H1 (cell line): ENCODE measurements around the gene TBC1D19. TPM values are rescaled to one million over a fixed set of nuclear protein-coding genes. Genes with fewer than 3 reads are reported as not detected.

Experiments used
- CTCF ChIA-PET: fragments of 300-600 bp; sonication (Branson Sonifier 250); formaldehyde crosslinking; loops from one replicate; lab custom pipeline; 2021; ENCODE audit not compliant: partially characterized antibody; lab: Charles Lee
- POLR2A ChIA-PET: fragments of 300-600 bp; sonication (Branson Sonifier 250); formaldehyde crosslinking; loops from one replicate; lab custom pipeline; 2021; ENCODE audit warnings: inconsistent platforms; ENCODE audit not compliant: partially characterized antibody; lab: Charles Lee
- DNase-seq, 2 experiments: peaks; one replicate each; pipeline versions ENCODE4 v3.0.0 to v3.0.0-alpha.2; 2010 to 2022; ENCODE audit warnings: low spot score in 2 of 2, low read depth in 1 of 2, mixed read lengths in 1 of 2
- FAIRE-seq: peaks from 2 replicates; lab custom pipeline; 2011; peaks lifted over from hg19 to GRCh38; lab: Jason Lieb, UNC
- H2AFZ ChIP-seq: 2 replicates; pipeline ENCODE4 v1.8.1; 2012; ENCODE audit warnings: low read length, inconsistent platforms
- H2AK5ac ChIP-seq: 2 replicates; pipeline ENCODE4 v1.6.1; 2013; ENCODE audit warnings: low read depth, low read length
- H2BK120ac ChIP-seq: replicated peaks from 2 replicates; pipeline ENCODE3; 2013; ENCODE audit warnings: low read depth, low read length, inconsistent platforms
- H2BK12ac ChIP-seq: 2 replicates; pipeline ENCODE4 v1.6.1; 2013; ENCODE audit warnings: low read depth, low read length
- H2BK15ac ChIP-seq: 2 replicates; pipeline ENCODE4 v1.6.1; 2013; ENCODE audit warnings: low read length
- H2BK20ac ChIP-seq: 2 replicates; pipeline ENCODE4 v1.6.1; 2013; ENCODE audit warnings: low read length
- H2BK5ac ChIP-seq: 2 replicates; pipeline ENCODE4 v1.6.1; 2013; ENCODE audit warnings: low read depth, low read length
- H3K14ac ChIP-seq: 2 replicates; pipeline ENCODE4 v1.6.1; 2013; ENCODE audit warnings: inconsistent platforms; ENCODE audit not compliant: insufficient read length
- H3K18ac ChIP-seq: 2 replicates; pipeline ENCODE4 v1.6.1; 2013; ENCODE audit warnings: low read length; ENCODE audit errors: extremely low read depth
- H3K23ac ChIP-seq: 2 replicates; pipeline ENCODE4 v1.6.1; 2013; ENCODE audit warnings: inconsistent platforms; ENCODE audit not compliant: insufficient read length
- H3K23me2 ChIP-seq: 2 replicates; pipeline ENCODE4 v1.6.1; 2013; ENCODE audit warnings: low read depth, low read length
- H3K27ac ChIP-seq: 2 replicates; pipeline ENCODE4 v1.6.1; 2011; ENCODE audit warnings: low read depth, low read length, inconsistent platforms
- H3K27me3 ChIP-seq, 4 experiments: replicated peaks in 1 of 4; 1 replicate in 1 of 4; 2 replicates in 3 of 4; pipeline versions ENCODE4 v1.6.1 to v1.8.1; 2011 to 2013; ENCODE audit warnings: low read length in 3 of 4, mild to moderate bottlenecking in 3 of 4, inconsistent platforms in 2 of 4, mixed read lengths in 2 of 4, moderate library complexity in 1 of 4; ENCODE audit not compliant: control insufficient read depth in 3 of 4, insufficient read depth in 3 of 4; ENCODE audit errors: extremely low read depth in 1 of 4
- H3K36me3 ChIP-seq, 4 experiments: 2 replicates each; pipeline versions ENCODE4 v1.6.1 to v1.8.1; 2011 to 2013; ENCODE audit warnings: mild to moderate bottlenecking in 4 of 4, low read length in 3 of 4, moderate library complexity in 2 of 4, control low read depth in 1 of 4, inconsistent platforms in 1 of 4; ENCODE audit not compliant: insufficient read depth in 4 of 4, control insufficient read depth in 2 of 4
- H3K4ac ChIP-seq: replicated peaks from 2 replicates; pipeline ENCODE3; 2013; ENCODE audit warnings: low read length, low read depth, mixed read lengths, inconsistent platforms; ENCODE audit not compliant: insufficient read length
- H3K4me1 ChIP-seq, 4 experiments: replicated peaks in 1 of 4; 1 replicate in 1 of 4; 2 replicates in 3 of 4; pipeline versions ENCODE4 v1.6.1 to v1.8.1; 2011 to 2013; ENCODE audit warnings: low read length in 3 of 4, inconsistent platforms in 2 of 4, mixed read lengths in 1 of 4; ENCODE audit not compliant: insufficient read depth in 4 of 4, control insufficient read depth in 3 of 4
- H3K4me2 ChIP-seq, 2 experiments: 2 replicates each; pipeline versions ENCODE4 v1.6.1 to v1.8.1; 2011 to 2013; ENCODE audit warnings: low read depth in 2 of 2, low read length in 2 of 2, control low read depth in 1 of 2, inconsistent platforms in 1 of 2, mild to moderate bottlenecking in 1 of 2; ENCODE audit not compliant: insufficient read depth in 1 of 2
- H3K4me3 ChIP-seq, 4 experiments: fragments of 200-600, 300-600 bp in 1 of 4; sonication (generic), shearing (Covaris generic), sonication (Bioruptor Twin) in 1 of 4; 2 replicates each; pipeline versions ENCODE4 v1.5.1 to v1.8.1; 2011 to 2016; ENCODE audit warnings: low read length in 4 of 4, low read depth in 3 of 4, control low read depth in 2 of 4, inconsistent platforms in 2 of 4, mild to moderate bottlenecking in 2 of 4, mixed read lengths in 1 of 4, moderate library complexity in 1 of 4; ENCODE audit not compliant: insufficient read depth in 2 of 4; ENCODE audit errors: extremely low read depth in 1 of 4
- H3K56ac ChIP-seq: replicated peaks from 2 replicates; pipeline ENCODE3; 2013; ENCODE audit warnings: low read depth, mild to moderate bottlenecking, mixed read lengths, low read length, inconsistent platforms; ENCODE audit not compliant: insufficient read length
- H3K79me1 ChIP-seq: 2 replicates; pipeline ENCODE4 v1.6.1; 2013; ENCODE audit warnings: low read depth, low read length, control low read depth
- H3K79me2 ChIP-seq, 2 experiments: 2 replicates each; pipeline versions ENCODE4 v1.6.1 to v1.8.1; 2012 to 2013; ENCODE audit warnings: low read length in 2 of 2, mild to moderate bottlenecking in 2 of 2, inconsistent platforms in 1 of 2; ENCODE audit not compliant: insufficient read depth in 2 of 2, control insufficient read depth in 1 of 2
- H3K9ac ChIP-seq, 4 experiments: replicated peaks in 1 of 4; 1 replicate in 1 of 4; 2 replicates in 3 of 4; pipeline versions ENCODE4 v1.6.1 to v1.8.1; 2011 to 2013; ENCODE audit warnings: low read depth in 3 of 4, low read length in 3 of 4, control low read depth in 2 of 4, mild to moderate bottlenecking in 2 of 4, moderate library complexity in 2 of 4, inconsistent platforms in 1 of 4; ENCODE audit errors: extremely low read depth in 1 of 4
- H3K9me3 ChIP-seq, 2 experiments: 2 replicates each; pipeline versions ENCODE4 v1.6.1 to v1.8.1; 2012 to 2013; ENCODE audit warnings: mild to moderate bottlenecking in 2 of 2, moderate library complexity in 2 of 2, control low read depth in 1 of 2, inconsistent platforms in 1 of 2, low read depth in 1 of 2, low read length in 1 of 2, mixed read lengths in 1 of 2; ENCODE audit not compliant: insufficient read depth in 2 of 2
- H4K20me1 ChIP-seq, 2 experiments: replicated peaks in 1 of 2; 2 replicates each; pipeline versions ENCODE3 to v1.8.1; 2011 to 2013; ENCODE audit warnings: inconsistent platforms in 2 of 2, low read length in 2 of 2, mild to moderate bottlenecking in 1 of 2; ENCODE audit not compliant: insufficient read depth in 2 of 2, control insufficient read depth in 1 of 2
- H4K5ac ChIP-seq: 2 replicates; pipeline ENCODE4 v1.6.1; 2013; ENCODE audit warnings: low read length, low read depth, mixed read lengths, inconsistent platforms; ENCODE audit not compliant: insufficient read length
- H4K8ac ChIP-seq: 2 replicates; pipeline ENCODE4 v1.8.0; 2013; ENCODE audit warnings: mild to moderate bottlenecking, moderate library complexity, low read length, inconsistent platforms; ENCODE audit not compliant: insufficient read depth; ENCODE audit errors: extremely low read depth
- H4K91ac ChIP-seq: replicated peaks from 2 replicates; pipeline ENCODE3; 2013; ENCODE audit warnings: low read length, mixed read lengths, inconsistent platforms; ENCODE audit not compliant: insufficient read length
- MAFK ChIP-seq: IDR thresholded peaks from 2 replicates; pipeline ENCODE4 v1.6.1; 2012; ENCODE audit warnings: low read depth, mild to moderate bottlenecking, improper control_type of control experiment, low read length
- NANOG ChIP-seq: IDR thresholded peaks from 2 replicates; pipeline ENCODE4 v1.6.1; 2011; ENCODE audit warnings: low read length, low read depth, mild to moderate bottlenecking, inconsistent platforms; ENCODE audit not compliant: insufficient read depth, poor library complexity, severe bottlenecking
- POU5F1 ChIP-seq: IDR thresholded peaks from 2 replicates; pipeline ENCODE4 v1.6.1; 2011; ENCODE audit warnings: low read depth, mild to moderate bottlenecking, low read length, moderate library complexity
- WGBS, 2 experiments: shearing (Covaris generic) in 1 of 2; methylation state at CpG; one replicate each; pipeline versions ENCODE4 v1.1.6 to v1.1.7; 2013 to 2015; ENCODE audit warnings: low lambda C conversion rate in 2 of 2, mixed read lengths in 2 of 2, inconsistent platforms in 1 of 2, low coverage in 1 of 2, missing lambda C conversion rate in 1 of 2; ENCODE audit not compliant: insufficient replicate concordance in 2 of 2, insufficient coverage in 1 of 2, insufficient read length in 1 of 2; ENCODE audit errors: extremely low coverage in 1 of 2, missing lambda C conversion rate in 1 of 2; 5-methylcytosine and 5-hydroxymethylcytosine counted together
- polyA plus RNA-seq, 7 experiments: library from polyadenylated mRNA; depleted of rRNA in 3 of 7; stranded (reverse) in 5 of 7; unstranded in 2 of 7; fragments of >200 nt in 5 of 7; fragments of 200-250 nt in 2 of 7; gene quantifications; 1 replicate in 5 of 7; 2 replicates in 1 of 7; 4 replicates in 1 of 7; pipeline versions ENCODE4 v1.2.1 to v1.2.3, GENCODE V29; 2011 to 2013; ENCODE audit warnings: missing spikeins in 2 of 7, mixed read lengths in 2 of 7
- total RNA-seq: library from RNA; stranded (reverse); fragmentation: NEBNext Ultra II Directional; extraction: Animal tissue kit (Norgen Biotek cat#: 25700); gene quantifications from 2 replicates; pipeline ENCODE4 v1.2.1, GENCODE V29; 2021

The TBC1D19 gene
- total and polyA plus RNA-seq, 2 of the 8 experiments (the other 6 are each of a cell fraction or from before 2014, with no cell fraction given), result 1.9 to 3.5 TPM

DNA sequence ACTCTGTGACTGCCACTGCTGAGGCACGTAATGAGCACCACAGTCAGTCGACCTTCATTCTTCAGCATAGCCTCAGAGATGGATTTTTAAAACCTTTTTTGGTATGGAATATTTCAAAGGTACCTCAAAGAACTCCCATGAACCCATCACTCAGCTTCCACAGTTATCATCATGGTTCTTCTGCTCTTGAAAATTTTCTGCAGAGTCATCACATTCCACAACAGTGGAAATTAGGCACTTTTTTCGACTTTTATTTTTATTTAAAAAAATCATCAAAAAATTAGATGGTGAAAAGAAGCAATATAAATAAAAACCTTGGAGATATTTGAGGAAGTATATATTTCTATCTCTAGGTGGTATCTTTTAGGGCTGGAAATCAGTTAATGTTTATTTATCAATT lies 37.5 kb downstream of the TBC1D19 start:
- no peak overlapping the region for H4K91ac ChIP-seq
- H3K56ac ChIP-seq, result no peak overlapping the region
- no peak overlapping the region for H3K4me2 ChIP-seq
- ChIA-PET CTCF (interaction anchor here (0.9 kb wide), 1 partner anchor 100 kb away, joined by 3 read pairs; no protein-coding TSS in a partner anchor), POLR2A (no interaction called here)
- H3K36me3 ChIP-seq, result no peaks in the 10 kb centered on the region
- H2BK120ac ChIP-seq, result no peak overlapping the region
- no peak overlapping the region for H3K4me3 ChIP-seq
- H3K14ac ChIP-seq, result no peak overlapping the region
- H3K27ac ChIP-seq, result no peak overlapping the region
- H3K23me2 ChIP-seq, result no peaks in the 10 kb centered on the region
- no peaks in the 10 kb centered on the region for H3K9me3 ChIP-seq
- no peaks in the 10 kb centered on the region for H3K79me1 ChIP-seq
- no peak overlapping the region for H2BK15ac ChIP-seq
- H4K5ac ChIP-seq, result no peak overlapping the region
- H3K27me3 ChIP-seq, result no peaks in the 10 kb centered on the region
- H3K23ac ChIP-seq, result no peak overlapping the region
- H3K4me1 ChIP-seq, result no peaks in the 10 kb centered on the region
- no peak overlapping the region for H2BK12ac ChIP-seq
- H2AFZ ChIP-seq, result no peak overlapping the region
- H2BK20ac ChIP-seq, result no peak overlapping the region
- H3K79me2 ChIP-seq, result no peaks in the 10 kb centered on the region
- DNase-seq (no peak), FAIRE-seq (no peak)
- H3K18ac ChIP-seq, result no peak overlapping the region
- no peak overlapping the region for H3K4ac ChIP-seq
- no peak overlapping the region for H4K8ac ChIP-seq
- WGBS, 2 experiments, result 85% methylated on average over 3 of the region's 3 CpGs; no CpG with 5 or more reads in 1 of the 2 experiments
- H3K9ac ChIP-seq, result no peak overlapping the region
- H2AK5ac ChIP-seq, result no peak overlapping the region
- TF ChIP-seq NANOG (no peak), POU5F1 (no peak), MAFK (peak; percentile 90)
- H2BK5ac ChIP-seq, result no peak overlapping the region
- H4K20me1 ChIP-seq, result no peaks in the 10 kb centered on the region
